Calu3 (cell line): ENCODE results near the gene P2RY6. TPM values are rescaled to one million over a fixed set of nuclear protein-coding genes. Genes with fewer than 3 reads are reported as not detected.

Source experiments
- BruUV-seq: library from RNA; stranded (reverse); fragments of 400-500 nt; replicated peaks from 2 replicates; lab custom pipeline; 2021; lab: Mats Ljungman, UMichigan
- CTCF ChIA-PET: fragments of 300-600 bp; sonication (Branson Sonifier 250); formaldehyde crosslinking; loops from one replicate; lab custom pipeline; 2022; ENCODE audit warnings: antibody characterized with exemption; lab: Charles Lee
- DNase-seq: peaks from one replicate; pipeline ENCODE4 v3.0.0; 2022
- H3K27ac Mint-ChIP-seq: one replicate; pipeline ENCODE4 v1.8.0; 2022; ENCODE audit warnings: mixed read lengths; ENCODE audit not compliant: unreplicated experiment
- H3K27me3 Mint-ChIP-seq: one replicate; pipeline ENCODE4 v1.8.0; 2022; ENCODE audit warnings: mixed read lengths; ENCODE audit not compliant: unreplicated experiment
- H3K36me3 Mint-ChIP-seq: one replicate; pipeline ENCODE4 v1.8.0; 2022; ENCODE audit warnings: mild to moderate bottlenecking, moderate library complexity, mixed read lengths; ENCODE audit not compliant: insufficient read depth, unreplicated experiment
- H3K4me1 Mint-ChIP-seq: one replicate; pipeline ENCODE4 v1.8.0; 2022; ENCODE audit warnings: mild to moderate bottlenecking, low read depth, mixed read lengths; ENCODE audit not compliant: unreplicated experiment
- H3K4me3 Mint-ChIP-seq: one replicate; pipeline ENCODE4 v1.8.0; 2022; ENCODE audit warnings: mild to moderate bottlenecking, low read depth, moderate library complexity, mixed read lengths; ENCODE audit not compliant: unreplicated experiment
- H3K9me3 Mint-ChIP-seq: one replicate; pipeline ENCODE4 v1.8.0; 2022; ENCODE audit warnings: low read depth, mixed read lengths; ENCODE audit not compliant: unreplicated experiment
- intact Hi-C: fragments of 100-400 bp; cut with micrococcal nuclease; formaldehyde crosslinking; loops from one replicate; pipeline ENCODE4 v1.10.0; 2022; ENCODE audit not compliant: unreplicated experiment
- total RNA-seq: library from RNA; stranded (reverse); gene quantifications from 2 replicates; pipeline ENCODE4 v1.2.3, GENCODE V29; 2022
- TF ChIP-seq, protein P1 (sequence below): fragments of 200-600 bp; IDR thresholded peaks from one replicate; pipeline ENCODE4 v1.8.0; 2022; ENCODE audit warnings: antibody characterized with exemption; ENCODE audit not compliant: unreplicated experiment

Gene P2RY6
- total RNA-seq, 1 experiment from 2014 or later: not detected

DNA sequence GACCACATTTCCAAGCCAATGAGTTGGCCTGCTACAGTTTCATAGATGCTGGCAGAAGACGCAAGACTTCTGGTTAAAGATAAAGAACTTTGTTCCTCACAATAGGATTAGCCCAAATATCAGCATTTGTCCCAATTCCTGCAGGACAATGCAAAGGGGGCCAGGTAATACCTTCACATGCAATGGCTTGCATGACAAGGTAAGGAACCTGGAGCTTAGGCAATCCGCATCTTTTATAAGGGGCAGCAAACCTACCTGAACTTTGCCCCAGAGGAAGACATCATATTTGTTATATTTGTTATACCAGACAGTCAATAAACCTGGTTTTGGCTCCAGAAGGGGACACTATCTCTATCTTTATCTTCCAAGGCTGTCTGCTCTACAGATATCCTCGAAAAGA, 5.3 kb downstream of the P2RY6 start:
- DNase-seq: no peak
- no TSS peak for BruUV-seq
- H3K9me3 Mint-ChIP-seq: no peaks in the 10 kb centered on the region
- peaks cover 31% of the 10 kb centered on the region for H3K27me3 Mint-ChIP-seq
- intact Hi-C loops: no loop called here
- no peaks in the 10 kb centered on the region for H3K4me1 Mint-ChIP-seq
- CTCF ChIA-PET: no interaction called here
- no peak overlapping the region for H3K4me3 Mint-ChIP-seq
- H3K27ac Mint-ChIP-seq: no peak overlapping the region
- no peaks in the 10 kb centered on the region for H3K36me3 Mint-ChIP-seq
- TF ChIP-seq, protein P1, sequence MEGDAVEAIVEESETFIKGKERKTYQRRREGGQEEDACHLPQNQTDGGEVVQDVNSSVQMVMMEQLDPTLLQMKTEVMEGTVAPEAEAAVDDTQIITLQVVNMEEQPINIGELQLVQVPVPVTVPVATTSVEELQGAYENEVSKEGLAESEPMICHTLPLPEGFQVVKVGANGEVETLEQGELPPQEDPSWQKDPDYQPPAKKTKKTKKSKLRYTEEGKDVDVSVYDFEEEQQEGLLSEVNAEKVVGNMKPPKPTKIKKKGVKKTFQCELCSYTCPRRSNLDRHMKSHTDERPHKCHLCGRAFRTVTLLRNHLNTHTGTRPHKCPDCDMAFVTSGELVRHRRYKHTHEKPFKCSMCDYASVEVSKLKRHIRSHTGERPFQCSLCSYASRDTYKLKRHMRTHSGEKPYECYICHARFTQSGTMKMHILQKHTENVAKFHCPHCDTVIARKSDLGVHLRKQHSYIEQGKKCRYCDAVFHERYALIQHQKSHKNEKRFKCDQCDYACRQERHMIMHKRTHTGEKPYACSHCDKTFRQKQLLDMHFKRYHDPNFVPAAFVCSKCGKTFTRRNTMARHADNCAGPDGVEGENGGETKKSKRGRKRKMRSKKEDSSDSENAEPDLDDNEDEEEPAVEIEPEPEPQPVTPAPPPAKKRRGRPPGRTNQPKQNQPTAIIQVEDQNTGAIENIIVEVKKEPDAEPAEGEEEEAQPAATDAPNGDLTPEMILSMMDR: no peak

DNA sequence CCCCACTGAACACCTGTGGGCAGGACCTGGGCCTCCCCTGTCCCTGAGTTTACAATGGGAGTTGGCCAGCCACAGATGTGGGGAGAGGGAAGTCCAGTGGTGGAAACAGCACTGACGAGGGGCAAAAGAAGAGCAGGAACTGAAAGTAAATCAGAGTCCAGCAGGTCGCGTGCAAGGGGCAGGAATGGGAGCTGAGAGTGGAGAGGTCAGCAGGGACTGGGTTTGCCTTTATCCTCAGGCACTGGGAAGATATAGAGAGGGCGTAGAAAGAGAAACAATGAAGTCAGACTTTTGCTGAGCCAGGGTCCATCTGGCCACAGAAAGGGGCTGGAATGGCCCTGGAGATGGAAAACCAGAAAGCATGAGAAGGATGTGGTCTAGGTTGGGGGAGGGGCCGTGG, 8.5 kb downstream of the P2RY6 start:
- no peaks in the 10 kb centered on the region for H3K36me3 Mint-ChIP-seq
- DNase-seq: no peak
- TF ChIP-seq, protein P1: no peak
- BruUV-seq: no TSS peak
- H3K4me3 Mint-ChIP-seq: no peak overlapping the region
- H3K9me3 Mint-ChIP-seq: no peaks in the 10 kb centered on the region
- intact Hi-C loops: no loop called here
- H3K4me1 Mint-ChIP-seq: no peaks in the 10 kb centered on the region
- CTCF ChIA-PET: no interaction called here
- H3K27ac Mint-ChIP-seq: no peak overlapping the region
- peaks cover 27% of the 10 kb centered on the region for H3K27me3 Mint-ChIP-seq

DNA sequence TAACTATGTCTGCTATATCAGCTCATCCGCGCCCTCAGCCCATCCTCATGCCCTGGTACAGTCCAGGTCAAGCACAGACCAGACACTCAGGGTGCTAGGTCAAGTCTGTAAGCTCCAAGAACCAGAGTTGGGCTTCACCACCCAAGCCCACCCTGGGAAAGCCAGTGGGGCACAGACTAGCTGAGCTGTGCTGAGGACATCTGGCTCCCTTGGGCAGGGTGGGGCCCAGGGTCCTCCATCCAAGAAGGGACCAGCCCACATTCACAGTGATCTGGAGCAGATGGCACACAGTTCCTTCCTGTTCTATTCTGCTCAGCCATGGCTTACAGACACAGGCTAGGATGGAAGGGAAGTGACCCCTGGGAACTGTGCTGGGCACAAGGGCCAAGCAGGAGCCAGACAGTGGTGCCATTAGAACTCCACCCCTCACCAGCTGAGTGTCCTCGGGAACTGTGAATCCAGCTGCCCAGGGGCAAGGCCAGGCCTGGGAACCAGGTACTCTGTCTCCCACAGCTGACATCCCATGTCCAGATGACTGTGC, 9.1 kb downstream of the P2RY6 start:
- no TSS peak for BruUV-seq
- H3K27ac Mint-ChIP-seq: no peak overlapping the region
- intact Hi-C loops: no loop called here
- no peak for DNase-seq
- TF ChIP-seq, protein P1: no peak
- CTCF ChIA-PET: no interaction called here
- no peak overlapping the region for H3K4me3 Mint-ChIP-seq
- no peaks in the 10 kb centered on the region for H3K9me3 Mint-ChIP-seq
- peaks cover 27% of the 10 kb centered on the region for H3K27me3 Mint-ChIP-seq
- H3K4me1 Mint-ChIP-seq: no peaks in the 10 kb centered on the region
- no peaks in the 10 kb centered on the region for H3K36me3 Mint-ChIP-seq

- TF ChIP-seq, protein P1: no peak
- Mint-ChIP-seq H3K36me3 (no peaks in the 10 kb centered on the region), H3K4me1 (no peaks in the 10 kb centered on the region), H3K27me3 (peaks cover 27% of the 10 kb centered on the region), H3K4me3 (no peak overlapping the region), H3K9me3 (no peaks in the 10 kb centered on the region), H3K27ac (no peak overlapping the region)
- intact Hi-C loops: no loop called here
- no TSS peak for BruUV-seq
- no peak for DNase-seq
- CTCF ChIA-PET: no interaction called here
These were observed 9.9 kb downstream of the P2RY6 start for GRCh38 chr11:73281796-73282660.
